Measurements from ENCODE around the gene SRC.

Gene SRC

GRCh38 chr20:37315021-37315451 lies 30.9 kb upstream of the SRC start:
- DNase-seq (ENCODE audit: low read depth), result no peak

GRCh38 chr20:37315452-37316110 lies 30.4 kb upstream of the SRC start:
- DNase-seq (ENCODE audit: low read depth), result no peak

- DNase-seq (ENCODE audit: low read depth), result no peak
Observed at GRCh38 chr20:37316116-37316774, 29.7 kb upstream of the SRC start.

- no peak for DNase-seq (ENCODE audit: low read depth)
Observed at GRCh38 chr20:37316775-37317170, 29.2 kb upstream of the SRC start.

- no peak for DNase-seq (ENCODE audit: low read depth)
Observed at GRCh38 chr20:37317316-37317715, 28.6 kb upstream of the SRC start.

- no peak for DNase-seq (ENCODE audit: low read depth)
Observed at GRCh38 chr20:37317994-37318640, 27.8 kb upstream of the SRC start.

GRCh38 chr20:37319151-37319671 lies 26.7 kb upstream of the SRC start:
- no peak for DNase-seq (ENCODE audit: low read depth)

- no peak for DNase-seq (ENCODE audit: low read depth)
Observed at GRCh38 chr20:37323985-37324384, 22.0 kb upstream of the SRC start.

GRCh38 chr20:37325206-37325605 lies 20.7 kb upstream of the SRC start:
- no peak for DNase-seq (ENCODE audit: low read depth)

- DNase-seq (ENCODE audit: low read depth), result no peak
Observed at GRCh38 chr20:37326666-37327065, 19.3 kb upstream of the SRC start.

GRCh38 chr20:37327748-37328147 lies 18.2 kb upstream of the SRC start:
- no peak for DNase-seq (ENCODE audit: low read depth)

GRCh38 chr20:37328149-37328945 lies 17.6 kb upstream of the SRC start:
- DNase-seq (ENCODE audit: low read depth), result no peak

GRCh38 chr20:37329481-37330165 lies 16.3 kb upstream of the SRC start:
- no peak for DNase-seq (ENCODE audit: low read depth)

- no peak for DNase-seq (ENCODE audit: low read depth)
Observed at GRCh38 chr20:37330316-37330715, 15.6 kb upstream of the SRC start.

GRCh38 chr20:37331060-37331857 lies 14.7 kb upstream of the SRC start:
- DNase-seq (ENCODE audit: low read depth), result no peak

- DNase-seq (ENCODE audit: low read depth), result no peak
Observed at GRCh38 chr20:37333130-37333847, 12.7 kb upstream of the SRC start.

- no peak for DNase-seq (ENCODE audit: low read depth)
Observed at GRCh38 chr20:37333848-37334318, 12.1 kb upstream of the SRC start.

- DNase-seq (ENCODE audit: low read depth), result no peak
Observed at GRCh38 chr20:37334450-37334849, 11.5 kb upstream of the SRC start.

GRCh38 chr20:37335642-37336368 lies 10.1 kb upstream of the SRC start:
- DNase-seq (ENCODE audit: low read depth), result no peak
